GM18499 (cell line): ENCODE data around the gene ERBB2.
A peak's percentile ranks its signal among the peaks of the same experiment; 100 is the strongest.
"Not testable (repeated sequence)": the region's sequence is repeated elsewhere in the genome, so short reads cannot be mapped to it uniquely, and the experiment has no call there.

Experiments
- ATAC-seq: cut with Tn5 transposase; IDR thresholded peaks from one replicate; pipeline ENCODE4 v1.9.1; 2021; ENCODE audit warnings: moderate number of reproducible peaks; ENCODE audit not compliant: insufficient read depth, unreplicated experiment

Gene ERBB2

GRCh38 chr17:39755554-39756379 lies 55.9 kb downstream of the ERBB2 start:
- ATAC-seq: no peak

- no peak for ATAC-seq
These were observed 56.7 kb downstream of the ERBB2 start for GRCh38 chr17:39756380-39757079.

- ATAC-seq: no peak
These were observed 57.4 kb downstream of the ERBB2 start for GRCh38 chr17:39757176-39757662.

GRCh38 chr17:39757931-39758873 lies 58.3 kb downstream of the ERBB2 start:
- no peak for ATAC-seq

- no peak for ATAC-seq
These were observed 59.3 kb downstream of the ERBB2 start for GRCh38 chr17:39759204-39759603.

GRCh38 chr17:39761861-39762496 lies 62.1 kb downstream of the ERBB2 start:
- ATAC-seq: no peak

GRCh38 chr17:39763051-39763820 lies 63.4 kb downstream of the ERBB2 start:
- no peak for ATAC-seq

GRCh38 chr17:39764171-39764570 lies 64.3 kb downstream of the ERBB2 start:
- ATAC-seq: not testable (repeated sequence)

- ATAC-seq: no peak
These were observed 65.3 kb downstream of the ERBB2 start for GRCh38 chr17:39765175-39765574.

- ATAC-seq: no peak
These were observed 65.9 kb downstream of the ERBB2 start for GRCh38 chr17:39765766-39766165.

GRCh38 chr17:39767147-39767546 lies 67.3 kb downstream of the ERBB2 start:
- ATAC-seq: no peak

GRCh38 chr17:39769974-39770587 lies 70.2 kb downstream of the ERBB2 start:
- peak; percentile 45 for ATAC-seq

- ATAC-seq: no peak
These were observed 72.6 kb downstream of the ERBB2 start for GRCh38 chr17:39772415-39772814.

- ATAC-seq: no peak
These were observed 73.4 kb downstream of the ERBB2 start for GRCh38 chr17:39772987-39773934.

GRCh38 chr17:39774047-39774446 lies 74.2 kb downstream of the ERBB2 start:
- no peak for ATAC-seq

GRCh38 chr17:39775031-39775430 lies 75.2 kb downstream of the ERBB2 start:
- no peak for ATAC-seq

- ATAC-seq: no peak
These were observed 76.4 kb downstream of the ERBB2 start for GRCh38 chr17:39776252-39776651.
